EL (cell line): Measurements from ENCODE around the gene ZFYVE27.

Source experiments
- DNase-seq: peaks from one replicate; pipeline ENCODE4 v3.0.0-alpha.2; 2016

ZFYVE27 gene

GRCh38 chr10:97714401-97715258, 22.3 kb upstream of the ZFYVE27 start:
- peak; percentile 83 for DNase-seq

GRCh38 chr10:97715259-97715874, 21.6 kb upstream of the ZFYVE27 start:
- no peak for DNase-seq

- no peak for DNase-seq
Measured at GRCh38 chr10:97717627-97718026, 19.3 kb upstream of the ZFYVE27 start.

- DNase-seq, result no peak
Measured at GRCh38 chr10:97718178-97718577, 18.8 kb upstream of the ZFYVE27 start.

GRCh38 chr10:97718659-97719142, 18.2 kb upstream of the ZFYVE27 start:
- no peak for DNase-seq

GRCh38 chr10:97719602-97720001, 17.3 kb upstream of the ZFYVE27 start:
- no peak for DNase-seq

- DNase-seq, result no peak
Measured at GRCh38 chr10:97721871-97722780, 14.8 kb upstream of the ZFYVE27 start.

- DNase-seq, result no peak
Measured at GRCh38 chr10:97723001-97723400, 13.9 kb upstream of the ZFYVE27 start.

GRCh38 chr10:97724341-97724941, 12.5 kb upstream of the ZFYVE27 start:
- peak; percentile 39 for DNase-seq

- DNase-seq, result peak; percentile 32
Measured at GRCh38 chr10:97726636-97727178, 10.2 kb upstream of the ZFYVE27 start.

GRCh38 chr10:97729014-97729413, 7.9 kb upstream of the ZFYVE27 start:
- DNase-seq, result no peak

- DNase-seq, result peak; percentile 77
Measured at GRCh38 chr10:97731346-97732051, 5.4 kb upstream of the ZFYVE27 start.

- DNase-seq, result no peak
Measured at GRCh38 chr10:97732052-97732359, 4.9 kb upstream of the ZFYVE27 start.

- no peak for DNase-seq
Measured at GRCh38 chr10:97733256-97733655, 3.7 kb upstream of the ZFYVE27 start.

GRCh38 chr10:97734021-97734420, 2.9 kb upstream of the ZFYVE27 start:
- DNase-seq, result no peak

GRCh38 chr10:97736403-97736901, 476 bp upstream of the ZFYVE27 start:
- DNase-seq, result no peak

GRCh38 chr10:97737770-97738265, 890 bp downstream of the ZFYVE27 start:
- peak; percentile 76 for DNase-seq

- DNase-seq, result no peak
Measured at GRCh38 chr10:97738616-97739015, 1.7 kb downstream of the ZFYVE27 start.

GRCh38 chr10:97740613-97741012, 3.7 kb downstream of the ZFYVE27 start:
- no peak for DNase-seq

GRCh38 chr10:97743169-97743943, 6.4 kb downstream of the ZFYVE27 start:
- DNase-seq, result no peak
